Measurements from ENCODE around the gene BBS4. TPM values are rescaled to one million over a fixed set of nuclear protein-coding genes. Genes with fewer than 3 reads are reported as not detected.

BBS4 gene
- total and polyA plus RNA-seq, 9 of the 15 experiments (the other 6 are each of a cell fraction or from before 2014, with no cell fraction given), result 25.1 to 80.7 (median 38.9) TPM

- no peak for TF ChIP-seq BCLAF1 (IDR thresholded peaks at IDR 0.05; ENCODE audit: borderline replicate concordance in 1 of 2, control insufficient read depth in 1 of 2, low read depth in 2 of 2, low read length in 1 of 2)
- TF ChIP-seq CAMTA2 (CRISPR knock-in tag; conservative IDR thresholded peaks at IDR 0.05), result no peak
- no peak for TF ChIP-seq MNT (conservative IDR thresholded peaks at IDR 0.05)
- no peak for TF ChIP-seq ZFP30 (CRISPR knock-in tag; IDR thresholded peaks at IDR 0.05; ENCODE audit: borderline replicate concordance)
- no peak for TF ChIP-seq ZNF274 (IDR thresholded peaks at IDR 0.05; ENCODE audit: borderline replicate concordance, low read depth, low read length)
- TF ChIP-seq CREB5 (CRISPR knock-in tag; IDR thresholded peaks at IDR 0.05), result no peak
- TF ChIP-seq ZNF561 (CRISPR knock-in tag; conservative IDR thresholded peaks at IDR 0.05), result no peak
- TF ChIP-seq RAD21 (CRISPR knock-in tag; conservative IDR thresholded peaks at IDR 0.05 in 1 of 2, IDR thresholded peaks at IDR 0.05 in 1 of 2), result peak; percentile 43 to 70
- no peak for TF ChIP-seq PURB (CRISPR knock-in tag; IDR thresholded peaks at IDR 0.05; ENCODE audit: low read depth)
- no peak for TF ChIP-seq NFE2 (IDR thresholded peaks at IDR 0.05; ENCODE audit: low read depth)
- no peak for TF ChIP-seq HDAC2 (IDR thresholded peaks at IDR 0.05)
- no peak for TF ChIP-seq KHSRP (IDR thresholded peaks at IDR 0.05)
- TF ChIP-seq ZHX1 (conservative IDR thresholded peaks at IDR 0.05; ENCODE audit: low read length), result no peak
- TF ChIP-seq ZNF785 (CRISPR knock-in tag; IDR thresholded peaks at IDR 0.05), result no peak
- 0 out of 2 replicates have a peak, but pooled peaks have one; percentile 13 for TF ChIP-seq CREM (IDR thresholded peaks at IDR 0.05; ENCODE audit: low read depth)
- no peak for TF ChIP-seq HDAC3 (IDR thresholded peaks at IDR 0.05; ENCODE audit: borderline replicate concordance, partially characterized antibody)
These were observed 36.2 kb downstream of the BBS4 start (continued) for GRCh38 chr15:72722071-72722696.

Data from K562 (cell line).